Prostate gland (tissue), 2 donors: Measurements from ENCODE around the gene VASH2. TPM values are rescaled to one million over a fixed set of nuclear protein-coding genes. Genes with fewer than 3 reads are reported as not detected.
"Not testable (repeated sequence)": the region's sequence is repeated elsewhere in the genome, so short reads cannot be mapped to it uniquely, and the experiment has no call there.

ENCODE experiments used
- DNase-seq: peaks from one replicate; pipeline ENCODE4 v3.0.0-alpha.2; 2019; ENCODE audit warnings: low spot score
- H3K27ac ChIP-seq, 2 donors: fragments of 200-600 bp; sonication (generic); 2 replicates each; pipeline ENCODE4 v1.5.1; 2017 to 2019
- H3K27me3 ChIP-seq: fragments of 200-600 bp; sonication (generic); replicated peaks from 2 replicates; pipeline ENCODE4 v1.5.1; 2019; ENCODE audit not compliant: insufficient read depth
- H3K36me3 ChIP-seq, 2 donors: fragments of 200-600 bp; sonication (generic); 1 replicate in 1 of 2; 2 replicates in 1 of 2; pipeline versions ENCODE4 v1.5.1 to v1.8.1; 2017 to 2019
- H3K4me1 ChIP-seq: fragments of 200-600 bp; sonication (generic); replicated peaks from 2 replicates; pipeline ENCODE4 v1.5.1; 2019
- H3K4me3 ChIP-seq, 2 donors: fragments of 200-600 bp; sonication (generic); 2 replicates each; pipeline ENCODE4 v1.5.1; 2017 to 2019
- H3K9me3 ChIP-seq: fragments of 200-600 bp; sonication (generic); 2 replicates; pipeline ENCODE4 v1.5.1; 2017
- POLR2A ChIP-seq: fragments of 450-650 bp; IDR thresholded peaks from one replicate; pipeline ENCODE4 v1.6.1; 2016; ENCODE audit warnings: antibody characterized with exemption, mild to moderate bottlenecking
- POLR2AphosphoS5 ChIP-seq: sonication (generic); formaldehyde crosslinking; IDR thresholded peaks from one replicate; pipeline ENCODE4 v1.6.1; 2017; ENCODE audit warnings: antibody characterized with exemption
- WGBS: methylation state at CpG from one replicate; pipeline ENCODE4 v1.1.5; 2018; 5-methylcytosine and 5-hydroxymethylcytosine counted together
- intact Hi-C: fragments of 100-400 bp; cut with DNase I; formaldehyde crosslinking; loops from one replicate; pipeline ENCODE4 v1.14.2; 2022
- total RNA-seq, 2 donors: library from RNA; depleted of rRNA; stranded (reverse); fragments of >200 nt; gene quantifications; one replicate each; pipeline ENCODE4 v1.1.0, GENCODE V29; 2016
- TF ChIP-seq, protein P1 (sequence below), 4 experiments: fragments of 200-600 bp in 2 of 4; fragments of 450-650 bp in 2 of 4; sonication (generic) in 2 of 4; IDR thresholded peaks; 1 replicate in 3 of 4; 2 replicates in 1 of 4; pipeline ENCODE4 v1.5.1; 2016 to 2019; ENCODE audit warnings: antibody characterized with exemption in 4 of 4, mild to moderate bottlenecking in 2 of 4, moderate library complexity in 2 of 4

The VASH2 gene
- total RNA-seq, result 1 to 10 TPM; 2.6 to 2.7 TPM

GRCh38 chr1:212950243-212951125 lies at the start of gene VASH2:
Gene VASH2 (plus strand): TSS chr1:212950541. CDS start chr1:212951543, 1,002 bp downstream.
- Histone ChIP-seq H3K36me3 (no peaks in the 10 kb centered on the region), H3K27me3 (no peaks in the 10 kb centered on the region), H3K9me3 (no peaks in the 10 kb centered on the region), H3K4me1 (no peaks in the 10 kb centered on the region), H3K4me3 (peak within 1 kb of the TSS; percentile 41 to 42), H3K27ac (peak within 1 kb of the TSS in 1 of 2 donors; percentile 36)
- TF ChIP-seq POLR2A (peak; percentile 22), POLR2AphosphoS5 (peak; percentile 79)
- TF ChIP-seq, protein P1, sequence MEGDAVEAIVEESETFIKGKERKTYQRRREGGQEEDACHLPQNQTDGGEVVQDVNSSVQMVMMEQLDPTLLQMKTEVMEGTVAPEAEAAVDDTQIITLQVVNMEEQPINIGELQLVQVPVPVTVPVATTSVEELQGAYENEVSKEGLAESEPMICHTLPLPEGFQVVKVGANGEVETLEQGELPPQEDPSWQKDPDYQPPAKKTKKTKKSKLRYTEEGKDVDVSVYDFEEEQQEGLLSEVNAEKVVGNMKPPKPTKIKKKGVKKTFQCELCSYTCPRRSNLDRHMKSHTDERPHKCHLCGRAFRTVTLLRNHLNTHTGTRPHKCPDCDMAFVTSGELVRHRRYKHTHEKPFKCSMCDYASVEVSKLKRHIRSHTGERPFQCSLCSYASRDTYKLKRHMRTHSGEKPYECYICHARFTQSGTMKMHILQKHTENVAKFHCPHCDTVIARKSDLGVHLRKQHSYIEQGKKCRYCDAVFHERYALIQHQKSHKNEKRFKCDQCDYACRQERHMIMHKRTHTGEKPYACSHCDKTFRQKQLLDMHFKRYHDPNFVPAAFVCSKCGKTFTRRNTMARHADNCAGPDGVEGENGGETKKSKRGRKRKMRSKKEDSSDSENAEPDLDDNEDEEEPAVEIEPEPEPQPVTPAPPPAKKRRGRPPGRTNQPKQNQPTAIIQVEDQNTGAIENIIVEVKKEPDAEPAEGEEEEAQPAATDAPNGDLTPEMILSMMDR (IDR thresholded peaks at IDR 0.05), result no peak
- under 1% methylated on average over 46 of the region's 61 CpGs for WGBS
- intact Hi-C loops, result no loop called here
- peak; percentile 89 for DNase-seq

GRCh38 chr1:212901290-212901689 lies 49.1 kb upstream of the VASH2 start:
- H3K27ac ChIP-seq, result no peak overlapping the region
- H3K27me3 ChIP-seq, result no peaks in the 10 kb centered on the region
- H3K4me1 ChIP-seq, result no peaks in the 10 kb centered on the region
- H3K4me3 ChIP-seq, result no peak overlapping the region
- TF ChIP-seq, protein P1 (IDR thresholded peaks at IDR 0.05), result no peak
- no peak for TF ChIP-seq POLR2AphosphoS5
- TF ChIP-seq POLR2A, result no peak
- 93% methylated on average over 2 of the region's 2 CpGs for WGBS
- intact Hi-C loops, result no loop called here
- H3K36me3 ChIP-seq, result no peaks in the 10 kb centered on the region
- no peaks in the 10 kb centered on the region for H3K9me3 ChIP-seq
- DNase-seq, result no peak

GRCh38 chr1:212902054-212902453 lies 48.3 kb upstream of the VASH2 start:
- intact Hi-C loops, result no loop called here
- TF ChIP-seq POLR2AphosphoS5, result no peak
- no peak for TF ChIP-seq POLR2A
- TF ChIP-seq, protein P1 (IDR thresholded peaks at IDR 0.05), result no peak
- 80% methylated on average over 3 of the region's 3 CpGs for WGBS

GRCh38 chr1:212903664-212904063 lies 46.7 kb upstream of the VASH2 start:
- Histone ChIP-seq H3K9me3 (no peaks in the 10 kb centered on the region), H3K4me1 (no peaks in the 10 kb centered on the region), H3K4me3 (no peak overlapping the region), H3K36me3 (no peaks in the 10 kb centered on the region), H3K27ac (no peak overlapping the region), H3K27me3 (no peaks in the 10 kb centered on the region)
- DNase-seq, result no peak
- 92% methylated on average over 1 of the region's 1 CpG for WGBS
- TF ChIP-seq, protein P1 (IDR thresholded peaks at IDR 0.05), result no peak
- TF ChIP-seq POLR2A (no peak), POLR2AphosphoS5 (no peak)
- intact Hi-C loops, result no loop called here

More at GRCh38 chr1:212902054-212902453, 48.3 kb upstream of the VASH2 start:
- Histone ChIP-seq H3K4me1 (no peaks in the 10 kb centered on the region), H3K36me3 (no peaks in the 10 kb centered on the region), H3K27ac (no peak overlapping the region), H3K27me3 (no peaks in the 10 kb centered on the region), H3K9me3 (no peaks in the 10 kb centered on the region), H3K4me3 (no peak overlapping the region)
- no peak for DNase-seq

- H3K4me3 ChIP-seq, DNase-seq, H3K4me1 ChIP-seq, H3K27ac ChIP-seq, H3K9me3 ChIP-seq, H3K27me3 ChIP-seq, intact Hi-C loops, H3K36me3 ChIP-seq: not testable (repeated sequence)
- WGBS, result 74% methylated on average over 12 of the region's 12 CpGs
These were observed 42.3 kb upstream of the VASH2 start for GRCh38 chr1:212908071-212908470.
